Measurements from ENCODE around the gene TTI1.

DNA sequence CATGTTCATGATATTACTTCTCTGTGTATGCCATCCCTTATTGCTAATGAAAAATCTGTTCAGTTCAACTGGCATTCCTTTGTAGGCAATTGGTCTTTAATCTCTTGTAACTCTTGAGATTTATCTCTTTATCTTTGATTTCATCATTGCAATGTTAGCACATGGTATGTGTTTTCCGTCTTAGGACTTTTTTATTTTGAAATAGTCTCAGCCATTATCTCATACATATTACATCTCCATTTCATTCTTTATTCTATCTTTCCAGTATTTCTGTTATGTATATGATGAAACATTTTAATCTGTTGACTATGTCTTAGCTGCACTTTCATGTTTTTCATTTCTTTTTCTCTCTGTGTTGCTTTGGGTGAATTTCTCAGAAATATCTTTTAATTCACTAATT lies 72.2 kb downstream of the TTI1 start:
- TF ChIP-seq, protein P1, sequence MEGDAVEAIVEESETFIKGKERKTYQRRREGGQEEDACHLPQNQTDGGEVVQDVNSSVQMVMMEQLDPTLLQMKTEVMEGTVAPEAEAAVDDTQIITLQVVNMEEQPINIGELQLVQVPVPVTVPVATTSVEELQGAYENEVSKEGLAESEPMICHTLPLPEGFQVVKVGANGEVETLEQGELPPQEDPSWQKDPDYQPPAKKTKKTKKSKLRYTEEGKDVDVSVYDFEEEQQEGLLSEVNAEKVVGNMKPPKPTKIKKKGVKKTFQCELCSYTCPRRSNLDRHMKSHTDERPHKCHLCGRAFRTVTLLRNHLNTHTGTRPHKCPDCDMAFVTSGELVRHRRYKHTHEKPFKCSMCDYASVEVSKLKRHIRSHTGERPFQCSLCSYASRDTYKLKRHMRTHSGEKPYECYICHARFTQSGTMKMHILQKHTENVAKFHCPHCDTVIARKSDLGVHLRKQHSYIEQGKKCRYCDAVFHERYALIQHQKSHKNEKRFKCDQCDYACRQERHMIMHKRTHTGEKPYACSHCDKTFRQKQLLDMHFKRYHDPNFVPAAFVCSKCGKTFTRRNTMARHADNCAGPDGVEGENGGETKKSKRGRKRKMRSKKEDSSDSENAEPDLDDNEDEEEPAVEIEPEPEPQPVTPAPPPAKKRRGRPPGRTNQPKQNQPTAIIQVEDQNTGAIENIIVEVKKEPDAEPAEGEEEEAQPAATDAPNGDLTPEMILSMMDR (IDR thresholded peaks at IDR 0.05 in 2 of 3, conservative IDR thresholded peaks at IDR 0.05 in 1 of 3; ENCODE audit: insufficient read depth in 2 of 3, low read depth in 1 of 3, low read length in 3 of 3) = no peak
- no peak for TF ChIP-seq MYC (IDR thresholded peaks at IDR 0.05; ENCODE audit: low read depth, low read length)
- TF ChIP-seq MYC (CRISPR knock-in tag; IDR thresholded peaks at IDR 0.05; ENCODE audit: borderline replicate concordance, low read depth) = no peak
- TF ChIP-seq MAFF (IDR thresholded peaks at IDR 0.05; ENCODE audit: low read length) = no peak
- TF ChIP-seq SMAD3 (CRISPR knock-in tag; conservative IDR thresholded peaks at IDR 0.05) = no peak
- TF ChIP-seq, protein P2, sequence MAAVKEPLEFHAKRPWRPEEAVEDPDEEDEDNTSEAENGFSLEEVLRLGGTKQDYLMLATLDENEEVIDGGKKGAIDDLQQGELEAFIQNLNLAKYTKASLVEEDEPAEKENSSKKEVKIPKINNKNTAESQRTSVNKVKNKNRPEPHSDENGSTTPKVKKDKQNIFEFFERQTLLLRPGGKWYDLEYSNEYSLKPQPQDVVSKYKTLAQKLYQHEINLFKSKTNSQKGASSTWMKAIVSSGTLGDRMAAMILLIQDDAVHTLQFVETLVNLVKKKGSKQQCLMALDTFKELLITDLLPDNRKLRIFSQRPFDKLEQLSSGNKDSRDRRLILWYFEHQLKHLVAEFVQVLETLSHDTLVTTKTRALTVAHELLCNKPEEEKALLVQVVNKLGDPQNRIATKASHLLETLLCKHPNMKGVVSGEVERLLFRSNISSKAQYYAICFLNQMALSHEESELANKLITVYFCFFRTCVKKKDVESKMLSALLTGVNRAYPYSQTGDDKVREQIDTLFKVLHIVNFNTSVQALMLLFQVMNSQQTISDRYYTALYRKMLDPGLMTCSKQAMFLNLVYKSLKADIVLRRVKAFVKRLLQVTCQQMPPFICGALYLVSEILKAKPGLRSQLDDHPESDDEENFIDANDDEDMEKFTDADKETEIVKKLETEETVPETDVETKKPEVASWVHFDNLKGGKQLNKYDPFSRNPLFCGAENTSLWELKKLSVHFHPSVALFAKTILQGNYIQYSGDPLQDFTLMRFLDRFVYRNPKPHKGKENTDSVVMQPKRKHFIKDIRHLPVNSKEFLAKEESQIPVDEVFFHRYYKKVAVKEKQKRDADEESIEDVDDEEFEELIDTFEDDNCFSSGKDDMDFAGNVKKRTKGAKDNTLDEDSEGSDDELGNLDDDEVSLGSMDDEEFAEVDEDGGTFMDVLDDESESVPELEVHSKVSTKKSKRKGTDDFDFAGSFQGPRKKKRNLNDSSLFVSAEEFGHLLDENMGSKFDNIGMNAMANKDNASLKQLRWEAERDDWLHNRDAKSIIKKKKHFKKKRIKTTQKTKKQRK (IDR thresholded peaks at IDR 0.05; ENCODE audit: borderline replicate concordance, low read depth, low read length) = no peak
- TF ChIP-seq, protein P3, sequence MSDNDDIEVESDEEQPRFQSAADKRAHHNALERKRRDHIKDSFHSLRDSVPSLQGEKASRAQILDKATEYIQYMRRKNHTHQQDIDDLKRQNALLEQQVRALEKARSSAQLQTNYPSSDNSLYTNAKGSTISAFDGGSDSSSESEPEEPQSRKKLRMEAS (CRISPR knock-in tag; IDR thresholded peaks at IDR 0.05) = no peak
- no peak for TF ChIP-seq POLR2AphosphoS2 (IDR thresholded peaks at IDR 0.05; ENCODE audit: low read length)
